GM12891 (cell line): ENCODE results near the gene GJD3.

Source experiments
- DNase-seq: peaks from one replicate; pipeline ENCODE4 v3.0.0; 2011; ENCODE audit warnings: low spot score; ENCODE audit not compliant: insufficient read length
- FAIRE-seq: peaks from 2 replicates; lab custom pipeline; 2011; peaks lifted over from hg19 to GRCh38; lab: Jason Lieb, UNC
- PAX5 ChIP-seq: IDR thresholded peaks from 2 replicates; pipeline ENCODE4 v1.6.1; 2011; ENCODE audit warnings: low read length, moderate library complexity, mild to moderate bottlenecking; ENCODE audit not compliant: insufficient read depth, severe bottlenecking
- POLR2A ChIP-seq: IDR thresholded peaks from 2 replicates; pipeline ENCODE4 v1.6.1; 2011; ENCODE audit warnings: low read depth, low read length, control low read depth
- POLR2AphosphoS5 ChIP-seq: IDR thresholded peaks from 2 replicates; pipeline ENCODE4 v1.6.1; 2011; ENCODE audit warnings: low read depth, low read length, control low read depth
- POU2F2 ChIP-seq: IDR thresholded peaks from 2 replicates; pipeline ENCODE4 v1.6.1; 2011; ENCODE audit warnings: low read depth, mild to moderate bottlenecking, control low read depth, low read length, moderate library complexity
- SPI1 ChIP-seq: IDR thresholded peaks from 2 replicates; pipeline ENCODE4 v1.6.1; 2011; ENCODE audit warnings: low read depth, low read length, control low read depth
- TAF1 ChIP-seq: IDR thresholded peaks from 2 replicates; pipeline ENCODE4 v1.6.1; 2011; ENCODE audit warnings: low read depth, low read length, control low read depth

GJD3 gene

GRCh38 chr17:40322358-40323315 is 41.9 kb downstream of the GJD3 start:
- DNase-seq, result peak; percentile 76
- FAIRE-seq, result peak; percentile 98
- TF ChIP-seq TAF1 (peak; percentile 56; the same call in 1 of the 2 replicates), POLR2AphosphoS5 (peak; percentile 85), POU2F2 (peak; percentile 32; the same call in 1 of the 2 replicates), PAX5 (no peak), POLR2A (peak; percentile 83), SPI1 (peak; percentile 87)

DNA sequence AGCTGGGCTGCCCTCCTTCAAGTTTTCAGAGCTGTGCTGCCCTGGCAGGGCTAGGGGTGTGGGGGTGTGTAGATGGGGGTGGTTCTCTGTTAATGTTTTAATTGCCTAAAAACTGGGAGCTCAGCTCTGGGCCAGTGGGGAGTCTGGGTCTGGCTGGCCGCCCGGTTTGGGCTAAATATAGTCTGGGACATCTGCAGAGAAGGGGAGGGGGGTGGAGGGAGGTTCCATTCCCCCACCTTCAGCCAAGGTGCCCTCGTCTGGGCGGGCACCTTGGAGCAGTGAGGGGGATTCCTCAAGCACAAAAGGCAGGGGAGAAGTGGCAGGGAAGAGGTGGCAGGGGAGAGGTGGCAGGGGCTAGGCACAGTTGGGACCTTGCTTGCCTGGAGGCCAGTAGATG is 42.6 kb downstream of the GJD3 start:
- no peak for FAIRE-seq
- no peak for DNase-seq
- TF ChIP-seq POU2F2, result no peak
- no peak for TF ChIP-seq POLR2A
- no peak for TF ChIP-seq TAF1
- TF ChIP-seq SPI1, result no peak

- TF ChIP-seq TAF1, result no peak
- TF ChIP-seq PAX5, result no peak
- TF ChIP-seq SPI1, result no peak
- no peak for TF ChIP-seq POLR2AphosphoS5
- no peak for TF ChIP-seq POLR2A
- no peak for TF ChIP-seq POU2F2
- FAIRE-seq, result no peak
- no peak for DNase-seq
These were observed 43.0 kb downstream of the GJD3 start for GRCh38 chr17:40321524-40321929.

- TF ChIP-seq PAX5 (no peak), POLR2A (no peak), SPI1 (no peak), POU2F2 (no peak), POLR2AphosphoS5 (no peak), TAF1 (no peak)
- peak; percentile 31 for FAIRE-seq
- DNase-seq, result no peak
These were observed 43.6 kb downstream of the GJD3 start for GRCh38 chr17:40320756-40321523.

GRCh38 chr17:40319651-40320540 is 44.6 kb downstream of the GJD3 start:
- FAIRE-seq (peak; percentile 59), DNase-seq (no peak)
- TF ChIP-seq POU2F2, result no peak
- TF ChIP-seq TAF1, result no peak
- TF ChIP-seq POLR2A, result no peak
- no peak for TF ChIP-seq PAX5
- no peak for TF ChIP-seq SPI1
- TF ChIP-seq POLR2AphosphoS5, result no peak

GRCh38 chr17:40318830-40319391 is 45.6 kb downstream of the GJD3 start:
- DNase-seq (no peak), FAIRE-seq (peak; percentile 67)
- no peak for TF ChIP-seq POLR2AphosphoS5
- no peak for TF ChIP-seq SPI1
- TF ChIP-seq PAX5, result no peak
- no peak for TF ChIP-seq POU2F2
- no peak for TF ChIP-seq TAF1
- no peak for TF ChIP-seq POLR2A

- TF ChIP-seq PAX5, result no peak
- no peak for TF ChIP-seq POLR2AphosphoS5
- TF ChIP-seq POU2F2, result peak; percentile 32; the same call in 1 of the 2 replicates
- no peak for TF ChIP-seq SPI1
- no peak for TF ChIP-seq POLR2A
- DNase-seq (peak; percentile 94), FAIRE-seq (peak; percentile 94)
These were observed 46.4 kb downstream of the GJD3 start for GRCh38 chr17:40317880-40318829.
